GM12892 (cell line): ENCODE data around the gene GGT7.

Source experiments
- DNase-seq: peaks from one replicate; pipeline ENCODE4 v3.0.0; 2011; ENCODE audit not compliant: insufficient read length
- FAIRE-seq: peaks from 2 replicates; lab custom pipeline; 2011; peaks lifted over from hg19 to GRCh38; lab: Jason Lieb, UNC
- POLR2A ChIP-seq: IDR thresholded peaks from 2 replicates; pipeline ENCODE4 v1.6.1; 2011; ENCODE audit warnings: low read depth, low read length, control low read depth
- POLR2AphosphoS5 ChIP-seq: IDR thresholded peaks from 2 replicates; pipeline ENCODE4 v1.6.1; 2011; ENCODE audit warnings: low read depth, low read length, control low read depth
- TAF1 ChIP-seq: IDR thresholded peaks from 2 replicates; pipeline ENCODE4 v1.6.1; 2011; ENCODE audit warnings: low read depth, mild to moderate bottlenecking, control low read depth, low read length, borderline replicate concordance

GGT7 gene

GRCh38 chr20:34880215-34880850 lies 7.7 kb upstream of the GGT7 start:
- DNase-seq (no peak), FAIRE-seq (no peak)
- TF ChIP-seq POLR2AphosphoS5 = no peak

DNA sequence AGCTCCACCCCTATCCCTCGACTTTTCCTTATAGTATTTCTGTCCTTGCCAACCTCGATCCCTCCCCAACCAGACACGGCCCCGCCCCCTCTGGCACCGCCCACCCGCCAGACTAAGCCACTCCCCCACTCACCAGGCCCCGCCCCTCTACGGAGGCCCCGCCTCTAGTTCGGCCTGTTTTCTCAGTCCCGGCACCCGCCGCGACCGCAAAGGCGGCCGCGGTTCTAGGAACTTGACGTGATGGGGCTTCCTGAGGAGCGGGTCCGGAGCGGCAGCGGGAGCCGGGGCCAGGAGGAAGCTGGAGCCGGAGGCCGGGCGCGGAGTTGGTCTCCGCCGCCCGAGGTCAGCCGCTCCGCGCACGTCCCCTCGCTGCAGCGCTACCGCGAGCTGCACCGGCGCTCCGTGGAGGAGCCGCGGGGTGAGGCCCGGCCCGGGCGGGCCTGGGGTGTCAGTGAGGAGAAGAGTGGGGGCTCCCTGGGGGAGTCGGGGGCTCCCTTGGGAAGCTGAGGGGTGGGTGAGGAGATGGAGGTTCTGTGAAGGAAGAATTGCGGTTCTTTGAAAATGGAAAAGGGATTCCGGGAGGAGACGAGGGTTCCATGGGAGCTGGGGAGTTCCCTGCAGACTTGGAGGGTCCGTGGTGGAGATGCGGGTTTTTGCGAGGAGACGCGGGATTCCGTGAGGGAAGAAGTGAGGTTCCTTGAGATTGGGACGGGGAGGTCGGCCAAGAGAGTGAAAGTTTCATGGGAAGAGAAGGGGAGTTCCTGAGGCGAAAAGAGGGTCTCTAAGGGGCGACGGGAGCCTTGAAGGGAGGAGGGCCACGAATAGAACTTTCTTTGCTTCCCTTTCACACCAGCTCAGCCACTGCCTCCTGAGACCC lies 4.0 kb upstream of the GGT7 start, which contains the start of gene ACSS2:
TSS of gene ACSS2 (plus strand) at position 207 of the 877 bp plus-strand sequence. CDS start at position 241, 34 bp downstream.
- FAIRE-seq = no peak
- TF ChIP-seq TAF1 (no peak), POLR2AphosphoS5 (no peak), POLR2A (no peak)
- peak; percentile 65 for DNase-seq

- DNase-seq (no peak), FAIRE-seq (peak; percentile 96)
- TF ChIP-seq TAF1 (no peak), POLR2AphosphoS5 (no peak), POLR2A (no peak)
Observed at GRCh38 chr20:34875642-34876405, 3.2 kb upstream of the GGT7 start.

DNA sequence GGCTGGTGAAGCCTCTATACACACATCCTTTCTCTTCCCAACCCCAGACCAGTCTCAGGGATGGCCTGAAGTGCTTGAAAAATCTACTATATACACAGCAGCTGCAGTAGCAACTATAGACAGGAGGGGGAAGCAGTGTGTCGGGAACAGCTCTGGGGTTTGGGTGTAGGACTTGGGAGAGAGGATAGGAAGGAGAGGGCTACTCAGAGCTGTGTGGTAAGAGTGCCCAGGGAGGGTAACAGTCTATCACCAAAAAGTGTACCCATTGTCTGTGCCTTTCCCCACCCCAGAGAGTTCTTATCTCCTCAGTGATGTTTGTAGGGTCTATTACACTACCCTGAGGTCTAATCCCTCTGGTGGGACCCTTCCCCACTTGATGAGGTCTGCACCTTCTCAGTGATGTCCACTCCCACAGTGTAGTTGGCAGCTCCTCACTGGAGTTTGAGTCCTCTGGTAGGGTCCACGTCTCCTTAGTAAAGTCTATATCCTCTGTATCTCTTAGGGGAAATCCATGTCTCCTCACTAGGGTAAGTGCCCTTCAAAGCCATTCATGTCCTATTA lies 1.5 kb upstream of the GGT7 start:
- no peak for DNase-seq
- peak; percentile 14 for FAIRE-seq
- TF ChIP-seq TAF1 = no peak
- no peak for TF ChIP-seq POLR2A

DNA sequence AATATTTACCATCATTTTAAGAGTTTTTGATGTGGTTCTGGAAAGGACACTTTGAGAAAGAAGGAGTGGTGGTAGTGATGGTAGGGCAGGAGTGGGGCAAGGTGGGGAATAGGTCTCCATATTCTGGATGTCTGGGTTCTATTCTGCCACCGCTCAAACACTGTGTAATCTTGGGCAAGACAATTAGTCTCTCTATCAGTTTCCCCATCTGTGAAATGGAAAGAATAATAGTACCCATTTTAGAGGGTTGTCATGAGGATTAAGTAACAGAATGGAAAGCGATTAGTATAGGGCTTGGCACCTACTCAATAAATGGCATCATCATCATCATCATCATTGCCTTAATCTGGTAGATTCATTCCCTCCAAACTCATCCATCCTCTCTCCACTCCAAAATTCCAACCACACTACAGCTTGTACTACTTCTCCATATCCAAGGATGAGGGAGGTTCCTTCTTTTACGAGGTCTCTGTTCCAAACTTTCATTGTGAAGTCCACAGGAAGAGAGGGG lies 982 bp upstream of the GGT7 start:
- DNase-seq (no peak), FAIRE-seq (no peak)
- TF ChIP-seq TAF1 (no peak), POLR2A (no peak), POLR2AphosphoS5 (no peak)

DNA sequence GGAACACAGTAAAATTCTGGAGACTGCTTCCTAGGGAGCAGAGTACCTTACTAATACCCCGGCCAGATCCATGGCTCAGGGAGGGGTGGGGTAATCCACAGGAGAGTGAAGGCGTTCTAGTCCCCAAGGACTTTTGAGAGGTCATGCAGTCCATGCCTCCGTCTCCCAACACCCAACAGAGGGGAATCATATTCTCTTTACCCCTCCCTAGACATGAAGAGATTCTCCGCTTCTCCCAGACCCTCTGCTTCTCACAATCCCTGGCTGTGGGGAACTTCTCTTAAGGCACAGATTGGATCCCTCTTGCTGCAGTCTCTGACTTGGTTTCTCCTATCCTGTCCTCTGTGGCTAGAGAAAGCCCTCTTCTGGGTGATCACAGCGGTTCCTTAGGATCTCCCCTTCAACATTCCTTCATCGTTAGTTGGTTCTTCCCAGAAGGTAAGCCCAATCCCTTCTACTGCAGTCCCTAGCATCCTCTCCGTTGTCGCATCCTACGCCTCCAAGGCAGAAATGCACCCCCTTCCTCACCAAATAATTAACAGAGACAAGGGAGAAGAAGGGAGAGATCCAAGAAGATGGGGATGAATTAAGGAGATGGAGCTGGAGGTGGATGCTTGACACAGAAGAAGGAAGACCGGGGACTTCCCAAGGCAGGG lies 562 bp downstream of the GGT7 start:
- TF ChIP-seq TAF1 (no peak), POLR2A (no peak), POLR2AphosphoS5 (no peak)
- DNase-seq = no peak
- no peak for FAIRE-seq

DNA sequence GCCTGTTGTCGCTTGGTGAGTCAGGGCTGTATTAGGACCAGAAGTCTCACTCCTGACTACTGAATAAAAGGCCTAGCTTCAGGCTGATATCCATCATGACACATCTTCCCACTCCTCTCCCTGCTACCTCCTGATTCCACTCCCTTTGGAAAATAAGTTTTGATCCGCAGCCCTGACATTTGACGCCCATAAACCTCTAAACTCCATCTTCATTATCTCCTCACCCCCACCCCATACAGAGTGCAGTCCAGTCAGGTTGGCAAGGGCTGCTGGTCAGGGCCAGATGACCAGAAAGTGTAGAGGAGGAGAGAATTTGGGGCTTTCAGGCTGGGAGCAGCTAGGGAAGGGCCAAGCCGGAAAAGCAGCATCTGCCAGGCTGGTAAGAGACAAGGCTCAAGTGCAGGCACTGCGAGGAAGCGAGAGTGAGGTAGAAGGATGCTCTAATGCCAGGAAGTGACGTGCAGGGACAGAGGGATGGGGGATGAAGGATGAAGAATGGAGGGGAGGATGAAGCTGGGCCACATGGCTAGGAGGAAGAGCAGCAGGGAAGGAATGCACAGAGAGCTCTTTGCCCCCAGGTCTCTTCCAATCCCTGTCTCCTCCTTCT lies 1.2 kb downstream of the GGT7 start:
- FAIRE-seq = no peak
- no peak for DNase-seq
- TF ChIP-seq POLR2AphosphoS5 = no peak
- TF ChIP-seq TAF1 = no peak
- no peak for TF ChIP-seq POLR2A

GRCh38 chr20:34864216-34864615 lies 8.4 kb downstream of the GGT7 start:
- no peak for DNase-seq
- no peak for FAIRE-seq
- TF ChIP-seq TAF1 (no peak), POLR2AphosphoS5 (no peak), POLR2A (no peak)

GRCh38 chr20:34863421-34863965 lies 9.2 kb downstream of the GGT7 start:
- DNase-seq = no peak
- TF ChIP-seq POLR2AphosphoS5 = no peak
- no peak for TF ChIP-seq POLR2A
- TF ChIP-seq TAF1 = no peak
- FAIRE-seq = no peak

DNA sequence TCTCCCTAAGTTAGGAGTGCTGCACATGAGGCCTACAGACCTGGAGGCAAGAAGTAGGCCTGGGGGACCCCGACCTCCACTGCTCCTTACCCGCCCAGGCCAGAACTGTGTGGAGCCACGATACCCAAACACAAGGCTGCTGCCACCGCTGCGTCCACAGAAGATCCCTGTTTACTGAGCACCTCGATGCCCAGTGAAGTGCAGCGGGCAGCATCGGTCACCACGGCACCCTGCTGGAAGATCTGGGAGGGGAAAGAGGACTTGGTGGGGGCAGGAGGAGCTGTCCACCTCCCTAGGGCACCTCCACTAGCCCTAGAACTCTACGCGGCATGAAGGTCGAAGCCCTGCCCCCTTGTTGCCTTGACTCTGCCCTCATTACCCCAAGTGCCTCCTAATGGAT lies 9.9 kb downstream of the GGT7 start:
- FAIRE-seq (no peak), DNase-seq (no peak)
- no peak for TF ChIP-seq POLR2A
- TF ChIP-seq TAF1 = no peak
- no peak for TF ChIP-seq POLR2AphosphoS5
